SK-N-SH (cell line): ENCODE measurements around the gene YWHAE. TPM values are rescaled to one million over a fixed set of nuclear protein-coding genes. Genes with fewer than 3 reads are reported as not detected.

Experiments
- CTCF ChIA-PET: fragments of 300-600, 350-600 bp; formaldehyde crosslinking; extraction: SDS; loops from one replicate; lab custom pipeline; 2021; lab: Yijun Ruan, JAX
- POLR2A ChIA-PET: fragments of 350-600 bp; sonication (Branson Sonifier 250); formaldehyde crosslinking; extraction: SDS; loops from one replicate; lab custom pipeline; 2020; ENCODE audit warnings: antibody characterized with exemption, inconsistent platforms; lab: Yijun Ruan, JAX
- DNase-seq: peaks from one replicate; pipeline ENCODE4 v3.0.0; 2012
- H2AFZ ChIP-seq: fragments of 200-600 bp; sonication (generic); 2 replicates; pipeline ENCODE4 v1.8.1; 2016; ENCODE audit warnings: antibody characterized with exemption, mild to moderate bottlenecking, low read depth
- H3F3A ChIP-seq: fragments of 200-600 bp; sonication (generic); replicated peaks from 2 replicates; pipeline ENCODE3; 2016; ENCODE audit warnings: antibody characterized with exemption, mild to moderate bottlenecking; ENCODE audit not compliant: insufficient read depth
- H3K27ac ChIP-seq, 2 experiments: fragments of 200-500 bp in 1 of 2; fragments of 200-600 bp in 1 of 2; sonication (Bioruptor generic) in 1 of 2; sonication (generic), shearing (Covaris generic) in 1 of 2; 2 replicates each; pipeline versions ENCODE4 v1.5.1 to v1.6.1; 2014 to 2016; ENCODE audit warnings: low read depth in 2 of 2, inconsistent platforms in 1 of 2, low read length in 1 of 2, mild to moderate bottlenecking in 1 of 2, mixed read lengths in 1 of 2
- H3K27me3 ChIP-seq: fragments of 200-600 bp; sonication (generic), shearing (Covaris generic); 2 replicates; pipeline ENCODE4 v1.6.1; 2016; ENCODE audit warnings: mixed run types; ENCODE audit not compliant: insufficient read depth
- H3K36me3 ChIP-seq, 2 experiments: fragments of 200-500 bp in 1 of 2; fragments of 200-600 bp in 1 of 2; sonication (Bioruptor generic) in 1 of 2; sonication (generic) in 1 of 2; replicated peaks in 1 of 2; 2 replicates each; pipeline versions ENCODE3 to v1.5.1; 2014 to 2016; ENCODE audit warnings: low read length in 1 of 2, mild to moderate bottlenecking in 1 of 2; ENCODE audit not compliant: insufficient read depth in 2 of 2, control insufficient read depth in 1 of 2
- H3K4me1 ChIP-seq, 2 experiments: fragments of 200-500 bp in 1 of 2; fragments of 200-600 bp in 1 of 2; sonication (Bioruptor generic) in 1 of 2; sonication (generic), shearing (Covaris generic) in 1 of 2; 2 replicates each; pipeline versions ENCODE4 v1.5.1 to v1.6.1; 2014 to 2016; ENCODE audit warnings: low read depth in 1 of 2, low read length in 1 of 2, mixed run types in 1 of 2; ENCODE audit not compliant: insufficient read depth in 2 of 2, control insufficient read depth in 1 of 2
- H3K4me2 ChIP-seq: fragments of 200-600 bp; sonication (generic), shearing (Covaris generic); 2 replicates; pipeline ENCODE4 v1.6.1; 2017; ENCODE audit warnings: mixed run types
- H3K4me3 ChIP-seq, 2 experiments: fragments of 200-500 bp in 1 of 2; fragments of 200-600 bp in 1 of 2; sonication (Bioruptor generic) in 1 of 2; sonication (generic), shearing (Covaris generic) in 1 of 2; 2 replicates each; pipeline versions ENCODE4 v1.5.1 to v1.8.1; 2014 to 2016; ENCODE audit warnings: low read depth in 2 of 2, inconsistent platforms in 1 of 2, low read length in 1 of 2, mild to moderate bottlenecking in 1 of 2, mixed read lengths in 1 of 2, moderate library complexity in 1 of 2
- H3K79me2 ChIP-seq: fragments of 200-600 bp; sonication (generic); 2 replicates; pipeline ENCODE4 v1.8.1; 2017; ENCODE audit warnings: mild to moderate bottlenecking; ENCODE audit not compliant: insufficient read depth
- H3K9ac ChIP-seq: fragments of 200-600 bp; sonication (generic); 2 replicates; pipeline ENCODE4 v1.6.1; 2017; ENCODE audit warnings: mixed run types
- H3K9me2 ChIP-seq: fragments of 200-600 bp; sonication (generic); 2 replicates; pipeline ENCODE4 v1.6.1; 2017; ENCODE audit warnings: mixed run types
- H3K9me3 ChIP-seq: fragments of 200-600 bp; sonication (generic); 2 replicates; pipeline ENCODE4 v1.6.1; 2017; ENCODE audit warnings: mixed run types, mild to moderate bottlenecking, moderate library complexity
- H4K20me1 ChIP-seq: fragments of 200-600 bp; sonication (generic); 2 replicates; pipeline ENCODE4 v1.6.1; 2017; ENCODE audit warnings: mild to moderate bottlenecking, mixed run types; ENCODE audit not compliant: insufficient read depth
- ELF1 ChIP-seq: IDR thresholded peaks from 2 replicates; pipeline ENCODE4 v1.4.0; 2012
- FOSL2 ChIP-seq: IDR thresholded peaks from 2 replicates; pipeline ENCODE4 v1.4.0; 2012; ENCODE audit warnings: low read depth, mild to moderate bottlenecking, moderate library complexity, borderline replicate concordance
- FOXM1 ChIP-seq: IDR thresholded peaks from 2 replicates; pipeline ENCODE4 v1.4.0; 2012; ENCODE audit warnings: low read depth, mild to moderate bottlenecking
- GABPA ChIP-seq: IDR thresholded peaks from 2 replicates; pipeline ENCODE4 v1.4.0; 2012; ENCODE audit warnings: low read depth, mild to moderate bottlenecking
- NRF1 ChIP-seq: IDR thresholded peaks from 2 replicates; pipeline ENCODE4 v1.6.1; 2012; ENCODE audit warnings: low read depth, mild to moderate bottlenecking, low read length
- RFX5 ChIP-seq: IDR thresholded peaks from 2 replicates; pipeline ENCODE4 v1.6.1; 2012; ENCODE audit warnings: mild to moderate bottlenecking, improper control_type of control experiment, low read length
- RXRA ChIP-seq: IDR thresholded peaks from 2 replicates; pipeline ENCODE4 v1.4.0; 2012; ENCODE audit warnings: low read depth, mild to moderate bottlenecking, borderline replicate concordance
- SMC3 ChIP-seq: IDR thresholded peaks from 2 replicates; pipeline ENCODE4 v1.6.1; 2012; ENCODE audit warnings: low read depth, low read length, improper control_type of control experiment
- TAF1 ChIP-seq: IDR thresholded peaks from 2 replicates; pipeline ENCODE4 v1.6.1; 2012; ENCODE audit warnings: low read depth, mild to moderate bottlenecking, low read length, moderate library complexity, borderline replicate concordance
- TCF12 ChIP-seq: IDR thresholded peaks from 2 replicates; pipeline ENCODE4 v1.4.0; 2012
- WGBS: methylation state at CpG from one replicate; pipeline ENCODE4 v1.1.6; 2017; ENCODE audit warnings: low lambda C conversion rate; 5-methylcytosine and 5-hydroxymethylcytosine counted together
- polyA plus RNA-seq, 3 experiments: library from polyadenylated mRNA; depleted of rRNA; stranded (reverse); fragments of >200 nt; gene quantifications; 2 replicates each; pipeline ENCODE4 v1.2.3, GENCODE V29; 2012
- TF ChIP-seq, protein P1 (sequence below): fragments of 150-350 bp; IDR thresholded peaks from 2 replicates; pipeline ENCODE4 v1.6.1; 2016; ENCODE audit warnings: mild to moderate bottlenecking, low read depth, low read length
- TF ChIP-seq, protein P2 (sequence below): fragments of 150-350 bp; IDR thresholded peaks from 2 replicates; pipeline ENCODE4 v1.6.1; 2017; ENCODE audit warnings: antibody characterized with exemption, low read length, low read depth, borderline replicate concordance
- TF ChIP-seq, protein P3 (sequence below): IDR thresholded peaks from 2 replicates; pipeline ENCODE4; 2012
- TF ChIP-seq, protein P4 (sequence below): IDR thresholded peaks from 2 replicates; pipeline ENCODE4 v1.6.1; 2012; ENCODE audit warnings: mild to moderate bottlenecking, low read depth, low read length, moderate library complexity

Gene YWHAE
- polyA plus RNA-seq, 1 of the 3 experiments (the other 2 are of a cell fraction), result 1,023 TPM

DNA sequence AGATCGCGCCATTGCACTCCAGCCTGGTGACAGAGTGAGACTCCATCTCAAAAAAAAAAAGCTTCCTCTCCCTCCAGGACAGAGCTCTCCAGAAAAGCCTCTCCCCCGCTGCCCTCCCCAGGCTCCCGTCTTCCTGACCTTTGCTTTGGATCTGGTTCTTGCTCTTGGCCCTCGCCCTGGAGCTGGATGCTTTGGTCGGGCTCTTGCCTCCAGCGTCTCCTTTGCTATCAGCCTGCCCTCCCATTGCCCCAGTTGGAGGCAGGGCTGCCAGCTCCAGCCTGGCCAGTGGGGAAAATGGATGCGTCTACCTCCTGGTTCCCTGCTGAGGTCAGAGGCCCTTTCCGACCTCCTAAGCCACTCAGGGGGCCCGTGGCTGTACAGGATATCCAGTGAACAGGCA is 84.6 kb downstream of the YWHAE start:
- Histone ChIP-seq H3K4me3 (no peak overlapping the region), H3F3A (peaks cover 5% of the 10 kb centered on the region), H3K4me2 (no peak overlapping the region), H2AFZ (no peak overlapping the region), H3K9me3 (no peaks in the 10 kb centered on the region), H3K36me3 (no peaks in the 10 kb centered on the region), H3K27me3 (peaks cover 40% of the 10 kb centered on the region), H3K9me2 (no peaks in the 10 kb centered on the region), H3K9ac (no peak overlapping the region), H3K4me1 (peaks cover 0 to 5% of the 10 kb centered on the region in 2 experiments; a peak in 1 of 4 replicates), H4K20me1 (no peaks in the 10 kb centered on the region), H3K79me2 (no peaks in the 10 kb centered on the region), H3K27ac (no peak overlapping the region)
- no peak for DNase-seq
- 66% methylated on average over 10 of the region's 10 CpGs for WGBS
- no peak for TF ChIP-seq TAF1
- no peak for TF ChIP-seq FOSL2
- TF ChIP-seq, protein P1, sequence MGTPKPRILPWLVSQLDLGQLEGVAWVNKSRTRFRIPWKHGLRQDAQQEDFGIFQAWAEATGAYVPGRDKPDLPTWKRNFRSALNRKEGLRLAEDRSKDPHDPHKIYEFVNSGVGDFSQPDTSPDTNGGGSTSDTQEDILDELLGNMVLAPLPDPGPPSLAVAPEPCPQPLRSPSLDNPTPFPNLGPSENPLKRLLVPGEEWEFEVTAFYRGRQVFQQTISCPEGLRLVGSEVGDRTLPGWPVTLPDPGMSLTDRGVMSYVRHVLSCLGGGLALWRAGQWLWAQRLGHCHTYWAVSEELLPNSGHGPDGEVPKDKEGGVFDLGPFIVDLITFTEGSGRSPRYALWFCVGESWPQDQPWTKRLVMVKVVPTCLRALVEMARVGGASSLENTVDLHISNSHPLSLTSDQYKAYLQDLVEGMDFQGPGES, result no peak
- TF ChIP-seq SMC3, result no peak
- TF ChIP-seq NRF1, result no peak
- no peak for TF ChIP-seq ELF1
- TF ChIP-seq, protein P2, sequence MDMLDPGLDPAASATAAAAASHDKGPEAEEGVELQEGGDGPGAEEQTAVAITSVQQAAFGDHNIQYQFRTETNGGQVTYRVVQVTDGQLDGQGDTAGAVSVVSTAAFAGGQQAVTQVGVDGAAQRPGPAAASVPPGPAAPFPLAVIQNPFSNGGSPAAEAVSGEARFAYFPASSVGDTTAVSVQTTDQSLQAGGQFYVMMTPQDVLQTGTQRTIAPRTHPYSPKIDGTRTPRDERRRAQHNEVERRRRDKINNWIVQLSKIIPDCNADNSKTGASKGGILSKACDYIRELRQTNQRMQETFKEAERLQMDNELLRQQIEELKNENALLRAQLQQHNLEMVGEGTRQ, result no peak
- TF ChIP-seq GABPA, result no peak
- TF ChIP-seq FOXM1, result no peak
- TF ChIP-seq, protein P3, sequence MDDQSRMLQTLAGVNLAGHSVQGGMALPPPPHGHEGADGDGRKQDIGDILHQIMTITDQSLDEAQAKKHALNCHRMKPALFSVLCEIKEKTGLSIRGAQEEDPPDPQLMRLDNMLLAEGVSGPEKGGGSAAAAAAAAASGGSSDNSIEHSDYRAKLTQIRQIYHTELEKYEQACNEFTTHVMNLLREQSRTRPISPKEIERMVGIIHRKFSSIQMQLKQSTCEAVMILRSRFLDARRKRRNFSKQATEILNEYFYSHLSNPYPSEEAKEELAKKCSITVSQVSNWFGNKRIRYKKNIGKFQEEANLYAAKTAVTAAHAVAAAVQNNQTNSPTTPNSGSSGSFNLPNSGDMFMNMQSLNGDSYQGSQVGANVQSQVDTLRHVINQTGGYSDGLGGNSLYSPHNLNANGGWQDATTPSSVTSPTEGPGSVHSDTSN, result no peak
- TF ChIP-seq TCF12, result no peak
- no peak for TF ChIP-seq RFX5
- TF ChIP-seq RXRA, result no peak
- TF ChIP-seq, protein P4, sequence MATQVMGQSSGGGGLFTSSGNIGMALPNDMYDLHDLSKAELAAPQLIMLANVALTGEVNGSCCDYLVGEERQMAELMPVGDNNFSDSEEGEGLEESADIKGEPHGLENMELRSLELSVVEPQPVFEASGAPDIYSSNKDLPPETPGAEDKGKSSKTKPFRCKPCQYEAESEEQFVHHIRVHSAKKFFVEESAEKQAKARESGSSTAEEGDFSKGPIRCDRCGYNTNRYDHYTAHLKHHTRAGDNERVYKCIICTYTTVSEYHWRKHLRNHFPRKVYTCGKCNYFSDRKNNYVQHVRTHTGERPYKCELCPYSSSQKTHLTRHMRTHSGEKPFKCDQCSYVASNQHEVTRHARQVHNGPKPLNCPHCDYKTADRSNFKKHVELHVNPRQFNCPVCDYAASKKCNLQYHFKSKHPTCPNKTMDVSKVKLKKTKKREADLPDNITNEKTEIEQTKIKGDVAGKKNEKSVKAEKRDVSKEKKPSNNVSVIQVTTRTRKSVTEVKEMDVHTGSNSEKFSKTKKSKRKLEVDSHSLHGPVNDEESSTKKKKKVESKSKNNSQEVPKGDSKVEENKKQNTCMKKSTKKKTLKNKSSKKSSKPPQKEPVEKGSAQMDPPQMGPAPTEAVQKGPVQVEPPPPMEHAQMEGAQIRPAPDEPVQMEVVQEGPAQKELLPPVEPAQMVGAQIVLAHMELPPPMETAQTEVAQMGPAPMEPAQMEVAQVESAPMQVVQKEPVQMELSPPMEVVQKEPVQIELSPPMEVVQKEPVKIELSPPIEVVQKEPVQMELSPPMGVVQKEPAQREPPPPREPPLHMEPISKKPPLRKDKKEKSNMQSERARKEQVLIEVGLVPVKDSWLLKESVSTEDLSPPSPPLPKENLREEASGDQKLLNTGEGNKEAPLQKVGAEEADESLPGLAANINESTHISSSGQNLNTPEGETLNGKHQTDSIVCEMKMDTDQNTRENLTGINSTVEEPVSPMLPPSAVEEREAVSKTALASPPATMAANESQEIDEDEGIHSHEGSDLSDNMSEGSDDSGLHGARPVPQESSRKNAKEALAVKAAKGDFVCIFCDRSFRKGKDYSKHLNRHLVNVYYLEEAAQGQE, result no peak
- CTCF ChIA-PET, result interaction anchor here (1.1 to 1.7 kb wide), 2 partner anchors 17 to 128 kb away, joined by 4 to 7 read pairs; no protein-coding TSS in a partner anchor
- POLR2A ChIA-PET, result no interaction called here
